Adrenal gland (tissue), 12 donors: ENCODE measurements around the gene IPO11. TPM values are rescaled to one million over a fixed set of nuclear protein-coding genes. Genes with fewer than 3 reads are reported as not detected.
"Not testable (repeated sequence)": the region's sequence is repeated elsewhere in the genome, so short reads cannot be mapped to it uniquely, and the experiment has no call there.

Source experiments
- DNase-seq, 7 donors: peaks; one replicate each; pipeline ENCODE4 v3.0.0-alpha.2; 2019 to 2020
- H3K27ac ChIP-seq, 5 donors: fragments of 200-600 bp; sonication (generic) in 4 of 5; 1 replicate in 3 of 5; 2 replicates in 2 of 5; pipeline versions ENCODE4 v1.5.1 to v1.8.0; 2016 to 2020; ENCODE audit warnings: mild to moderate bottlenecking in 1 of 5
- H3K27me3 ChIP-seq: fragments of 200-600 bp; 2 replicates; pipeline ENCODE4 v1.8.0; 2021
- H3K36me3 ChIP-seq, 2 donors: fragments of 200-600 bp; replicated peaks in 1 of 2; 1 replicate in 1 of 2; 2 replicates in 1 of 2; pipeline versions ENCODE4 v1.5.1 to v1.8.0; 2018 to 2022
- H3K4me1 ChIP-seq, 2 donors: fragments of 200-600 bp; replicated peaks in 1 of 2; 1 replicate in 1 of 2; 2 replicates in 1 of 2; pipeline versions ENCODE4 v1.5.1 to v1.8.0; 2018 to 2021
- H3K4me3 ChIP-seq, 4 donors: fragments of 200-600 bp; sonication (generic) in 3 of 4; one replicate each; pipeline ENCODE4 v1.5.1; 2016 to 2018
- H3K9me3 ChIP-seq, 3 donors: fragments of 200-600 bp; sonication (generic) in 1 of 3; replicated peaks in 1 of 3; 1 replicate in 2 of 3; 2 replicates in 1 of 3; pipeline versions ENCODE4 v1.5.1 to v1.8.0; 2016 to 2021
- POLR2A ChIP-seq, 2 donors: fragments of 450-650 bp; IDR thresholded peaks; one replicate each; pipeline ENCODE4 v1.6.1; 2017; ENCODE audit warnings: antibody characterized with exemption in 2 of 2, mild to moderate bottlenecking in 2 of 2, moderate library complexity in 1 of 2
- WGBS, 4 donors: extraction: QIAGEN DNeasy Blood & Tissue Kit in 2 of 4; methylation state at CpG; one replicate each; pipeline versions ENCODE4 v1.1.5 to v1.1.7; 2013 to 2017; 5-methylcytosine and 5-hydroxymethylcytosine counted together
- intact Hi-C, 2 donors: fragments of 100-400 bp; cut with DNase I; formaldehyde crosslinking; loops; one replicate each; pipeline versions ENCODE4 v1.14.1 to v1.15.0; 2022 to 2023
- polyA plus RNA-seq, 3 donors: library from polyadenylated mRNA; stranded (reverse); fragments of 200-250 nt in 2 of 3; fragments of 350-450 nt in 1 of 3; fragmentation: Illumina TruSeq in 1 of 3; extraction: RNeasy Lipid Tissue Mini Kit (QIAGEN cat#74804) in 1 of 3; gene quantifications; one replicate each; pipeline ENCODE4 v1.2.3, GENCODE V29; 2013 to 2014
- total RNA-seq, 9 donors: library from RNA; depleted of rRNA in 4 of 9; stranded (reverse); fragments of >200 nt in 4 of 9; fragments of 120-200 nt in 1 of 9; fragmentation: NEBNext Ultra II Directional in 1 of 9; extraction: Animal tissue kit (Norgen Biotek cat#: 25700) in 1 of 9; gene quantifications; one replicate each; pipeline versions ENCODE4 v1.1.0 to v1.2.4, GENCODE V29; 2013 to 2023
- TF ChIP-seq, protein P1 (sequence below), 6 experiments: fragments of 450-650 bp in 4 of 6; fragments of 200-600 bp in 2 of 6; sonication (generic) in 1 of 6; IDR thresholded peaks; 1 replicate in 5 of 6; 2 replicates in 1 of 6; pipeline versions ENCODE4 v1.5.1 to v1.8.0; 2016 to 2021; ENCODE audit warnings: antibody characterized with exemption in 6 of 6, mild to moderate bottlenecking in 2 of 6, moderate library complexity in 1 of 6
- donor health status: healthy with polysubstance abuse.
- donor health status: Bipolar disorder and iron deficiency.
- donor health status: DM: yes; HTN: yes; CAD: no.
- donor health status: DM: no; HTN: no; CAD: no.
- donor health status: DM: no; HTN: no; CAD: no.
- donor health status: DM: yes; HTN: yes; CAD: no.

The IPO11 gene
- total and polyA plus RNA-seq, 12 donors: 6.0 to 33.3 (median 23.7) TPM

GRCh38 chr5:62623271-62623670, 210.7 kb downstream of the IPO11 start:
- intact Hi-C loops: loop anchor here in 1 of 2 donors (10.0 kb wide), 1 partner anchor 158 kb away; no protein-coding TSS in a partner anchor
- no peaks in the 10 kb centered on the region for H3K27me3 ChIP-seq
- H3K4me1 ChIP-seq: no peaks in the 10 kb centered on the region
- no peaks in the 10 kb centered on the region for H3K36me3 ChIP-seq
- TF ChIP-seq, protein P1, sequence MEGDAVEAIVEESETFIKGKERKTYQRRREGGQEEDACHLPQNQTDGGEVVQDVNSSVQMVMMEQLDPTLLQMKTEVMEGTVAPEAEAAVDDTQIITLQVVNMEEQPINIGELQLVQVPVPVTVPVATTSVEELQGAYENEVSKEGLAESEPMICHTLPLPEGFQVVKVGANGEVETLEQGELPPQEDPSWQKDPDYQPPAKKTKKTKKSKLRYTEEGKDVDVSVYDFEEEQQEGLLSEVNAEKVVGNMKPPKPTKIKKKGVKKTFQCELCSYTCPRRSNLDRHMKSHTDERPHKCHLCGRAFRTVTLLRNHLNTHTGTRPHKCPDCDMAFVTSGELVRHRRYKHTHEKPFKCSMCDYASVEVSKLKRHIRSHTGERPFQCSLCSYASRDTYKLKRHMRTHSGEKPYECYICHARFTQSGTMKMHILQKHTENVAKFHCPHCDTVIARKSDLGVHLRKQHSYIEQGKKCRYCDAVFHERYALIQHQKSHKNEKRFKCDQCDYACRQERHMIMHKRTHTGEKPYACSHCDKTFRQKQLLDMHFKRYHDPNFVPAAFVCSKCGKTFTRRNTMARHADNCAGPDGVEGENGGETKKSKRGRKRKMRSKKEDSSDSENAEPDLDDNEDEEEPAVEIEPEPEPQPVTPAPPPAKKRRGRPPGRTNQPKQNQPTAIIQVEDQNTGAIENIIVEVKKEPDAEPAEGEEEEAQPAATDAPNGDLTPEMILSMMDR (IDR thresholded peaks at IDR 0.05): no peak
- TF ChIP-seq POLR2A (IDR thresholded peaks at IDR 0.05): no peak
- no peak overlapping the region for H3K4me3 ChIP-seq
- no peaks in the 10 kb centered on the region for H3K9me3 ChIP-seq
- no peak overlapping the region for H3K27ac ChIP-seq
- WGBS, 4 donors: 89 to 100% (median 92%) methylated on average over 1 of the region's 1 CpG
- no peak for DNase-seq

DNA sequence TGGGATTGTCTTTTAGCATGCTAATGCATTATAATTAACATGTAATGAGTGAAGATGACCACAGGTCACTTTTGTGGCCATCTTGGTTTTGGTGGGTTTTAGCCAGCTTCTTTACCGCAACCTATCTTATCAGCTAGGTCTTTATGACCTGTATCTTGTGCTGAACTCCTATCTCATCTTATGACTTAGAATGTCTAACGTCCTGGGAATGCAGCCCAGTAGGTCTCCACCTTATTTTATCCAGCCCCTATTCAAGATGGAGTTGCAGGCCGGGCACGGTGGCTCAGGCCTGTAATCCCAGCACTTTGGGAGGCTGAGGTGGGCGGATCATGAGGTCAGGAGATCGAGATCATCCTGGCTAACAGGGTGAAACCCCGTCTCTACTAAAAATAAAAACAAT, 211.9 kb downstream of the IPO11 start:
- not testable (repeated sequence) for H3K27me3 ChIP-seq, DNase-seq, H3K4me3 ChIP-seq, H3K4me1 ChIP-seq, H3K9me3 ChIP-seq, H3K36me3 ChIP-seq, H3K27ac ChIP-seq
- intact Hi-C loops: loop anchor here in 1 of 2 donors (10.0 kb wide), 1 partner anchor 160 kb away; no protein-coding TSS in a partner anchor
- 96 to 97% (median 96%) methylated on average over 7 of the region's 7 CpGs for WGBS, 4 donors

DNA sequence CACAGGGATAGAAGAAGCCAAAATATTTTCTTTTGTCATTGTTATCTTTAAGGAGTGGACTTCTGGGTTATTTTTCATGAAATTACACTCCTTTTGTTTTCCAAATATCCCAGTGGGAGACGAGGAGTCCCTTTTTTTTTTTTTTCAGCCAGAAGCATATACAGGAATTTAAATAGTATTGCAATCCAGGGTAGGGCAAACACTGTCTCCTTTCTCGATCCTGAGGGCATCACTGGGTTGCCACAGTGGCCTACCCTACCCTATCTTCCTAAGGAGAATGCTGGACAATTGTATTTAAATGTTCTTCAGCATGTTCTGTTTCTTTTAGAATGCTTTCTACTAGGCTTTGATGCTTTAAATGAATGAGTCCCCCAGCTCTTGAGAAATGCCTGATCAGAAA, 214.0 kb downstream of the IPO11 start:
- H3K27me3 ChIP-seq: no peaks in the 10 kb centered on the region
- no peaks in the 10 kb centered on the region for H3K4me1 ChIP-seq
- no peak for DNase-seq
- H3K4me3 ChIP-seq: no peak overlapping the region
- no peaks in the 10 kb centered on the region for H3K9me3 ChIP-seq
- 86 to 95% (median 91%) methylated on average over 2 of the region's 2 CpGs for WGBS, 4 donors
- intact Hi-C loops: loop anchor here in 1 of 2 donors (10.0 kb wide), 1 partner anchor 162 kb away; no protein-coding TSS in a partner anchor
- no peak overlapping the region for H3K27ac ChIP-seq
- TF ChIP-seq, protein P1 (IDR thresholded peaks at IDR 0.05): no peak
- TF ChIP-seq POLR2A (IDR thresholded peaks at IDR 0.05): no peak
- no peaks in the 10 kb centered on the region for H3K36me3 ChIP-seq

DNA sequence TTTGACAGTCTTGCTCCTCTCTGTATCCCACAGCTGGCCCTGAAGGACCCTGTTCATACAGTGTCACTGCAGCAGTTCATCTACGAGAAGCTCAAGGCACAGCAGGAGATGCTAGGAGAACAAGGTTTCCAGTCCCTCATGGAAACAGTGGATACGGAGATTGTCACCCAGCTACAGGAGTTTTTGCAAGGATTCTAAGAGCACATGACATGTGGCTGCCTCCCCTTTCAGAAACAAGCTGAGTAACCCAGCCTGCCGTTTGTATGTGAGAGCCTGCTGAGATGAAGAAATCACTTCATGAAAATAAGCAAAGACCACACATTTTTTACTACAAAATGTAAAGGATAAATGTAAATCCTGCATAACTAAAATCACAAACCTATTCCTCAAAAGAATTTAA, 214.6 kb downstream of the IPO11 start:
- Histone ChIP-seq H3K27me3 (no peaks in the 10 kb centered on the region), H3K4me1 (no peaks in the 10 kb centered on the region), H3K27ac (no peak overlapping the region), H3K4me3 (no peak overlapping the region), H3K36me3 (no peaks in the 10 kb centered on the region), H3K9me3 (no peaks in the 10 kb centered on the region)
- 75 to 85% (median 80%) methylated on average over 3 of the region's 3 CpGs for WGBS, 4 donors
- no peak for DNase-seq
- TF ChIP-seq, protein P1 (IDR thresholded peaks at IDR 0.05): no peak
- no peak for TF ChIP-seq POLR2A (IDR thresholded peaks at IDR 0.05)
- intact Hi-C loops: loop anchor here in 1 of 2 donors (10.0 kb wide), 1 partner anchor 162 kb away; no protein-coding TSS in a partner anchor

GRCh38 chr5:62627901-62628300, 215.3 kb downstream of the IPO11 start:
- Histone ChIP-seq H3K4me3 (no peak overlapping the region), H3K27me3 (no peaks in the 10 kb centered on the region), H3K27ac (no peak overlapping the region), H3K36me3 (no peaks in the 10 kb centered on the region), H3K9me3 (no peaks in the 10 kb centered on the region), H3K4me1 (no peaks in the 10 kb centered on the region)
- TF ChIP-seq, protein P1 (IDR thresholded peaks at IDR 0.05): no peak
- TF ChIP-seq POLR2A (IDR thresholded peaks at IDR 0.05): no peak
- intact Hi-C loops: loop anchor here in 1 of 2 donors (10.0 kb wide), 1 partner anchor 163 kb away; no protein-coding TSS in a partner anchor
- WGBS, 4 donors: 88 to 96% (median 90%) methylated on average over 5 of the region's 5 CpGs
- no peak for DNase-seq
